ENCODE data around the gene FRMD3. TPM values are rescaled to one million over a fixed set of nuclear protein-coding genes. Genes with fewer than 3 reads are reported as not detected.

FRMD3 gene
- total and polyA plus RNA-seq, 4 donors = 0.16 to 0.75 (median 0.48) TPM

DNA sequence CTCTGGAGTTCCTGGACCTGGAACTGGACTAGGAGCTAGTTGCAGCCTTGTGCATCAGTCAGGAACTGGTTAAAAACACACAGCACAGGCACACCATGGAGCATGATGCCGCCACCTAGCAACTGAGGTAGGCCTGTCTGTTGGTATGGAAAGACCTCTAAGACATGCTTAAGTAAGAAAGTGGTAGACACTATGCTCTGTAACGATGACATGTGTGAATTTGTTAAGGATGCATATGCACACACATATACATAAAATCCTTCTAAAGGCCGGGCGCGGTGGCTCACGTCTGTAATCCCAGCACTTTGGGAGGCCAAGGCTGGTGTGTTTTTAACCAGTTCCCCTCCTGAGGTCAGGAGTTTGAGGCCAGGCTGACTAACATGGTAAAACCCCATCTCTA lies 338.4 kb downstream of the FRMD3 start:
- peaks cover 0 to 4% (median 0%) of the 10 kb centered on the region in 4 donors for H3K27me3 ChIP-seq (ENCODE audit: control insufficient read depth in 4 of 4, insufficient read depth in 4 of 4, low read length in 3 of 4)
- no peak overlapping the region for H3K4me3 ChIP-seq (ENCODE audit: low read depth in 1 of 3, low read length in 3 of 3)
- no peak for TF ChIP-seq FOXA1 (IDR thresholded peaks at IDR 0.05)
- TF ChIP-seq, protein P1, sequence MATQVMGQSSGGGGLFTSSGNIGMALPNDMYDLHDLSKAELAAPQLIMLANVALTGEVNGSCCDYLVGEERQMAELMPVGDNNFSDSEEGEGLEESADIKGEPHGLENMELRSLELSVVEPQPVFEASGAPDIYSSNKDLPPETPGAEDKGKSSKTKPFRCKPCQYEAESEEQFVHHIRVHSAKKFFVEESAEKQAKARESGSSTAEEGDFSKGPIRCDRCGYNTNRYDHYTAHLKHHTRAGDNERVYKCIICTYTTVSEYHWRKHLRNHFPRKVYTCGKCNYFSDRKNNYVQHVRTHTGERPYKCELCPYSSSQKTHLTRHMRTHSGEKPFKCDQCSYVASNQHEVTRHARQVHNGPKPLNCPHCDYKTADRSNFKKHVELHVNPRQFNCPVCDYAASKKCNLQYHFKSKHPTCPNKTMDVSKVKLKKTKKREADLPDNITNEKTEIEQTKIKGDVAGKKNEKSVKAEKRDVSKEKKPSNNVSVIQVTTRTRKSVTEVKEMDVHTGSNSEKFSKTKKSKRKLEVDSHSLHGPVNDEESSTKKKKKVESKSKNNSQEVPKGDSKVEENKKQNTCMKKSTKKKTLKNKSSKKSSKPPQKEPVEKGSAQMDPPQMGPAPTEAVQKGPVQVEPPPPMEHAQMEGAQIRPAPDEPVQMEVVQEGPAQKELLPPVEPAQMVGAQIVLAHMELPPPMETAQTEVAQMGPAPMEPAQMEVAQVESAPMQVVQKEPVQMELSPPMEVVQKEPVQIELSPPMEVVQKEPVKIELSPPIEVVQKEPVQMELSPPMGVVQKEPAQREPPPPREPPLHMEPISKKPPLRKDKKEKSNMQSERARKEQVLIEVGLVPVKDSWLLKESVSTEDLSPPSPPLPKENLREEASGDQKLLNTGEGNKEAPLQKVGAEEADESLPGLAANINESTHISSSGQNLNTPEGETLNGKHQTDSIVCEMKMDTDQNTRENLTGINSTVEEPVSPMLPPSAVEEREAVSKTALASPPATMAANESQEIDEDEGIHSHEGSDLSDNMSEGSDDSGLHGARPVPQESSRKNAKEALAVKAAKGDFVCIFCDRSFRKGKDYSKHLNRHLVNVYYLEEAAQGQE (IDR thresholded peaks at IDR 0.05) = no peak
- H3K4me1 ChIP-seq (ENCODE audit: control insufficient read depth in 4 of 4, insufficient read depth in 4 of 4, low read length in 3 of 4) = no peaks in the 10 kb centered on the region
- H3K36me3 ChIP-seq (ENCODE audit: control insufficient read depth in 4 of 4, insufficient read depth in 3 of 4, low read depth in 1 of 4, low read length in 3 of 4) = no peaks in the 10 kb centered on the region
- no peak overlapping the region for H3K9ac ChIP-seq (ENCODE audit: low read depth in 1 of 2, low read length in 2 of 2)
- no peak for DNase-seq (ENCODE audit: low spot score)
- no peak overlapping the region for H3K27ac ChIP-seq (ENCODE audit: low read depth in 1 of 2, low read length in 2 of 2)
- no peaks in the 10 kb centered on the region for H3K9me3 ChIP-seq (ENCODE audit: control insufficient read depth in 4 of 4, low read length in 3 of 4)
- 76% methylated on average over 6 of the region's 6 CpGs for WGBS

DNA sequence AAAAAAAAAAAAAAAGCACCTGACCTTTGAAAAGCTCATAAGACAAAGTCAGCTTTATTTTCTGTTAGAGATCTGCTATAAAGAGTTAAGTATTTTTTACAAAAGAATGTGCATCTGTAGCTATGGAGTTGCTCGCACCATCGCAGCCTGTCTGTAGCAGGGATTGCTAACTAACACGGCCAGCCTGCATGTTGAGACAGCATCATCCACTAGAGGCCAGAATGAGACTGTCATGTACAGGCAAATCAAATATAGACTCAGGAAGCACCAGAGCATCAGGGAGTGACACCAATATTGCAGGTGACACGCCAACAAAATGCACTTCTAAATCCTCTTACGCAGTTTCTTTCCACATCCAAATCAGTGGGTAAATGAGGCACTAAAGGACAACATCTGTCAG lies 339.0 kb downstream of the FRMD3 start:
- TF ChIP-seq, protein P2, sequence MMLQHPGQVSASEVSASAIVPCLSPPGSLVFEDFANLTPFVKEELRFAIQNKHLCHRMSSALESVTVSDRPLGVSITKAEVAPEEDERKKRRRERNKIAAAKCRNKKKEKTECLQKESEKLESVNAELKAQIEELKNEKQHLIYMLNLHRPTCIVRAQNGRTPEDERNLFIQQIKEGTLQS (IDR thresholded peaks at IDR 0.05) = no peak
- peak; percentile 83 to 90 for TF ChIP-seq RAD21 (IDR thresholded peaks at IDR 0.05)
- TF ChIP-seq, protein P3, sequence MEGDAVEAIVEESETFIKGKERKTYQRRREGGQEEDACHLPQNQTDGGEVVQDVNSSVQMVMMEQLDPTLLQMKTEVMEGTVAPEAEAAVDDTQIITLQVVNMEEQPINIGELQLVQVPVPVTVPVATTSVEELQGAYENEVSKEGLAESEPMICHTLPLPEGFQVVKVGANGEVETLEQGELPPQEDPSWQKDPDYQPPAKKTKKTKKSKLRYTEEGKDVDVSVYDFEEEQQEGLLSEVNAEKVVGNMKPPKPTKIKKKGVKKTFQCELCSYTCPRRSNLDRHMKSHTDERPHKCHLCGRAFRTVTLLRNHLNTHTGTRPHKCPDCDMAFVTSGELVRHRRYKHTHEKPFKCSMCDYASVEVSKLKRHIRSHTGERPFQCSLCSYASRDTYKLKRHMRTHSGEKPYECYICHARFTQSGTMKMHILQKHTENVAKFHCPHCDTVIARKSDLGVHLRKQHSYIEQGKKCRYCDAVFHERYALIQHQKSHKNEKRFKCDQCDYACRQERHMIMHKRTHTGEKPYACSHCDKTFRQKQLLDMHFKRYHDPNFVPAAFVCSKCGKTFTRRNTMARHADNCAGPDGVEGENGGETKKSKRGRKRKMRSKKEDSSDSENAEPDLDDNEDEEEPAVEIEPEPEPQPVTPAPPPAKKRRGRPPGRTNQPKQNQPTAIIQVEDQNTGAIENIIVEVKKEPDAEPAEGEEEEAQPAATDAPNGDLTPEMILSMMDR (IDR thresholded peaks at IDR 0.05; ENCODE audit: low read depth, low read length, missing input control) = peak; percentile 68
- TF ChIP-seq FOXA1 (IDR thresholded peaks at IDR 0.05) = no peak
- no peak for TF ChIP-seq FOXA2 (IDR thresholded peaks at IDR 0.05)
- Histone ChIP-seq H3K4me3 (ENCODE audit: low read depth in 1 of 3, low read length in 3 of 3) (no peak overlapping the region), H3K4me1 (ENCODE audit: control insufficient read depth in 4 of 4, insufficient read depth in 4 of 4, low read length in 3 of 4) (no peaks in the 10 kb centered on the region), H3K27ac (ENCODE audit: low read depth in 1 of 2, low read length in 2 of 2) (no peak overlapping the region), H3K9me3 (ENCODE audit: control insufficient read depth in 4 of 4, low read length in 3 of 4) (no peaks in the 10 kb centered on the region), H3K9ac (ENCODE audit: low read depth in 1 of 2, low read length in 2 of 2) (no peak overlapping the region), H3K27me3 (ENCODE audit: control insufficient read depth in 4 of 4, insufficient read depth in 4 of 4, low read length in 3 of 4) (peaks cover 0 to 4% (median 0%) of the 10 kb centered on the region in 4 donors), H3K36me3 (ENCODE audit: control insufficient read depth in 4 of 4, insufficient read depth in 3 of 4, low read depth in 1 of 4, low read length in 3 of 4) (no peaks in the 10 kb centered on the region)
- 23% methylated on average over 5 of the region's 5 CpGs for WGBS
- DNase-seq (ENCODE audit: low spot score) = no peak

DNA sequence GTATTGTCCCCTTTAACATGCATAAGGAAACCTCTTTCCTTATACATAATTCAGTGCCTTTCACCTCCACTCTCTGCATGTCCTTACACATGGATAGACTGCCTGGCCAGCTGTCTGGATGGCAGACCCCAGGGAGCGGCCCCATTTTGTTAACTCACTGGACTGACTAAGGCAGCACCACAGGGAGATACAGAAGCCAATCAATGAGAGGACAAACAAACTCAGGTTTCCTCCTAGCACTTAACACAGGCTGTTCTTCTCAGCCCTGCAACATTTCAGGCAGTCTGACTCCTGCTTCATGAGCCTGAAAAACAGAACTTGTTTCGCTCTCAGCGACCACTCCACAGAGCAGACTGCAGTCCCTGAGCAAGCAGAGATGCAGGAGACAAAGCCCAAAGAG lies 339.8 kb downstream of the FRMD3 start:
- Histone ChIP-seq H3K27me3 (ENCODE audit: control insufficient read depth in 4 of 4, insufficient read depth in 4 of 4, low read length in 3 of 4) (peaks cover 0 to 4% (median 0%) of the 10 kb centered on the region in 4 donors), H3K9ac (ENCODE audit: low read depth in 1 of 2, low read length in 2 of 2) (no peak overlapping the region), H3K4me1 (ENCODE audit: control insufficient read depth in 4 of 4, insufficient read depth in 4 of 4, low read length in 3 of 4) (no peaks in the 10 kb centered on the region), H3K27ac (ENCODE audit: low read depth in 1 of 2, low read length in 2 of 2) (no peak overlapping the region), H3K36me3 (ENCODE audit: control insufficient read depth in 4 of 4, insufficient read depth in 3 of 4, low read depth in 1 of 4, low read length in 3 of 4) (no peaks in the 10 kb centered on the region), H3K4me3 (ENCODE audit: low read depth in 1 of 3, low read length in 3 of 3) (no peak overlapping the region), H3K9me3 (ENCODE audit: control insufficient read depth in 4 of 4, low read length in 3 of 4) (no peaks in the 10 kb centered on the region)
- DNase-seq (ENCODE audit: low spot score) = no peak
- 66% methylated on average over 3 of the region's 3 CpGs for WGBS
- no peak for TF ChIP-seq FOXA1 (IDR thresholded peaks at IDR 0.05)
- TF ChIP-seq, protein P3 (IDR thresholded peaks at IDR 0.05; ENCODE audit: low read depth, low read length, missing input control) = no peak
- no peak for TF ChIP-seq SP1 (IDR thresholded peaks at IDR 0.05)
- TF ChIP-seq YY1 (IDR thresholded peaks at IDR 0.05) = no peak
- no peak for TF ChIP-seq HNF4G (IDR thresholded peaks at IDR 0.05)
- no peak for TF ChIP-seq GABPA (IDR thresholded peaks at IDR 0.05 in 1 of 2, conservative IDR thresholded peaks at IDR 0.05 in 1 of 2)
- no peak for TF ChIP-seq HNF4A (conservative IDR thresholded peaks at IDR 0.05)
- no peak for TF ChIP-seq EGR1 (IDR thresholded peaks at IDR 0.05; ENCODE audit: low read depth in 2 of 2)
- TF ChIP-seq, protein P4, sequence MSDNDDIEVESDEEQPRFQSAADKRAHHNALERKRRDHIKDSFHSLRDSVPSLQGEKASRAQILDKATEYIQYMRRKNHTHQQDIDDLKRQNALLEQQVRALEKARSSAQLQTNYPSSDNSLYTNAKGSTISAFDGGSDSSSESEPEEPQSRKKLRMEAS (IDR thresholded peaks at IDR 0.05) = no peak
- no peak for TF ChIP-seq TAF1 (conservative IDR thresholded peaks at IDR 0.05)
- TF ChIP-seq FOXA2 (IDR thresholded peaks at IDR 0.05) = no peak
- no peak for TF ChIP-seq JUND (IDR thresholded peaks at IDR 0.05)
- no peak for TF ChIP-seq RXRA (IDR thresholded peaks at IDR 0.05)
- TF ChIP-seq, protein P5, sequence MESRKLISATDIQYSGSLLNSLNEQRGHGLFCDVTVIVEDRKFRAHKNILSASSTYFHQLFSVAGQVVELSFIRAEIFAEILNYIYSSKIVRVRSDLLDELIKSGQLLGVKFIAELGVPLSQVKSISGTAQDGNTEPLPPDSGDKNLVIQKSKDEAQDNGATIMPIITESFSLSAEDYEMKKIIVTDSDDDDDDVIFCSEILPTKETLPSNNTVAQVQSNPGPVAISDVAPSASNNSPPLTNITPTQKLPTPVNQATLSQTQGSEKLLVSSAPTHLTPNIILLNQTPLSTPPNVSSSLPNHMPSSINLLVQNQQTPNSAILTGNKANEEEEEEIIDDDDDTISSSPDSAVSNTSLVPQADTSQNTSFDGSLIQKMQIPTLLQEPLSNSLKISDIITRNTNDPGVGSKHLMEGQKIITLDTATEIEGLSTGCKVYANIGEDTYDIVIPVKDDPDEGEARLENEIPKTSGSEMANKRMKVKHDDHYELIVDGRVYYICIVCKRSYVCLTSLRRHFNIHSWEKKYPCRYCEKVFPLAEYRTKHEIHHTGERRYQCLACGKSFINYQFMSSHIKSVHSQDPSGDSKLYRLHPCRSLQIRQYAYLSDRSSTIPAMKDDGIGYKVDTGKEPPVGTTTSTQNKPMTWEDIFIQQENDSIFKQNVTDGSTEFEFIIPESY (IDR thresholded peaks at IDR 0.05) = no peak
- TF ChIP-seq, protein P2 (IDR thresholded peaks at IDR 0.05) = no peak
- no peak for TF ChIP-seq RAD21 (IDR thresholded peaks at IDR 0.05)
